ENCODE data around the gene F13A1.

F13A1 gene

GRCh38 chr6:6217855-6218758 is 102.4 kb downstream of the F13A1 start:
- no peaks in the 10 kb centered on the region for H3K27me3 ChIP-seq (ENCODE audit: control insufficient read depth, insufficient read depth, low read length)
- H3K4me2 ChIP-seq (ENCODE audit: low read length), result peak overlapping the region; percentile 61
- peaks cover 11% of the 10 kb centered on the region for H3K4me1 ChIP-seq (ENCODE audit: control insufficient read depth, insufficient read depth, low read length)
- H3K9me3 ChIP-seq (replicated peaks; ENCODE audit: low read length), result no peaks in the 10 kb centered on the region
- no peaks in the 10 kb centered on the region for H3K36me3 ChIP-seq (ENCODE audit: insufficient read depth, low read length)
- peak overlapping the region; percentile 36 for H3K9ac ChIP-seq (ENCODE audit: low read depth, low read length)
- H3K4me3 ChIP-seq (ENCODE audit: low read length), result peak overlapping the region; percentile 19

GRCh38 chr6:6210994-6211393 is 109.5 kb downstream of the F13A1 start:
- no peak overlapping the region for H3K4me2 ChIP-seq (ENCODE audit: low read length)
- H3K27me3 ChIP-seq (ENCODE audit: control insufficient read depth, insufficient read depth, low read length), result no peaks in the 10 kb centered on the region
- no peak overlapping the region for H3K9ac ChIP-seq (ENCODE audit: low read depth, low read length)
- no peaks in the 10 kb centered on the region for H3K36me3 ChIP-seq (ENCODE audit: insufficient read depth, low read length)
- no peak overlapping the region for H3K4me3 ChIP-seq (ENCODE audit: low read length)
- no peaks in the 10 kb centered on the region for H3K9me3 ChIP-seq (replicated peaks; ENCODE audit: low read length)
- H3K4me1 ChIP-seq (ENCODE audit: control insufficient read depth, insufficient read depth, low read length), result no peaks in the 10 kb centered on the region

GRCh38 chr6:6202886-6203285 is 117.6 kb downstream of the F13A1 start:
- no peak overlapping the region for H3K4me2 ChIP-seq (ENCODE audit: low read length)
- no peaks in the 10 kb centered on the region for H3K27me3 ChIP-seq (ENCODE audit: control insufficient read depth, insufficient read depth, low read length)
- H3K4me1 ChIP-seq (ENCODE audit: control insufficient read depth, insufficient read depth, low read length), result no peaks in the 10 kb centered on the region
- peaks cover 5% of the 10 kb centered on the region for H3K9me3 ChIP-seq (replicated peaks; ENCODE audit: low read length)
- H3K36me3 ChIP-seq (ENCODE audit: insufficient read depth, low read length), result no peaks in the 10 kb centered on the region
- no peak overlapping the region for H3K9ac ChIP-seq (ENCODE audit: low read depth, low read length)
- no peak overlapping the region for H3K4me3 ChIP-seq (ENCODE audit: low read length)

GRCh38 chr6:6201200-6201599 is 119.3 kb downstream of the F13A1 start:
- H3K4me3 ChIP-seq (ENCODE audit: low read length), result no peak overlapping the region
- no peak overlapping the region for H3K4me2 ChIP-seq (ENCODE audit: low read length)
- no peaks in the 10 kb centered on the region for H3K27me3 ChIP-seq (ENCODE audit: control insufficient read depth, insufficient read depth, low read length)

GRCh38 chr6:6199678-6200077 is 120.8 kb downstream of the F13A1 start:
- H3K4me1 ChIP-seq (ENCODE audit: control insufficient read depth, insufficient read depth, low read length), result no peaks in the 10 kb centered on the region
- H3K9me3 ChIP-seq (replicated peaks; ENCODE audit: low read length), result peaks cover 3% of the 10 kb centered on the region
- no peaks in the 10 kb centered on the region for H3K27me3 ChIP-seq (ENCODE audit: control insufficient read depth, insufficient read depth, low read length)
- H3K9ac ChIP-seq (ENCODE audit: low read depth, low read length), result no peak overlapping the region
- no peaks in the 10 kb centered on the region for H3K36me3 ChIP-seq (ENCODE audit: insufficient read depth, low read length)
- H3K4me2 ChIP-seq (ENCODE audit: low read length), result no peak overlapping the region
- H3K4me3 ChIP-seq (ENCODE audit: low read length), result no peak overlapping the region

More at GRCh38 chr6:6201200-6201599, 119.3 kb downstream of the F13A1 start:
- no peaks in the 10 kb centered on the region for H3K4me1 ChIP-seq (ENCODE audit: control insufficient read depth, insufficient read depth, low read length)
- H3K9me3 ChIP-seq (replicated peaks; ENCODE audit: low read length), result peaks cover 5% of the 10 kb centered on the region
- no peak overlapping the region for H3K9ac ChIP-seq (ENCODE audit: low read depth, low read length)
- no peaks in the 10 kb centered on the region for H3K36me3 ChIP-seq (ENCODE audit: insufficient read depth, low read length)

GRCh38 chr6:6196762-6197161 is 123.7 kb downstream of the F13A1 start:
- H3K4me2 ChIP-seq (ENCODE audit: low read length), result no peak overlapping the region
- no peak overlapping the region for H3K4me3 ChIP-seq (ENCODE audit: low read length)
- H3K27me3 ChIP-seq (ENCODE audit: control insufficient read depth, insufficient read depth, low read length), result no peaks in the 10 kb centered on the region
- H3K36me3 ChIP-seq (ENCODE audit: insufficient read depth, low read length), result no peaks in the 10 kb centered on the region
- no peaks in the 10 kb centered on the region for H3K4me1 ChIP-seq (ENCODE audit: control insufficient read depth, insufficient read depth, low read length)
- no peak overlapping the region for H3K9ac ChIP-seq (ENCODE audit: low read depth, low read length)
- H3K9me3 ChIP-seq (replicated peaks; ENCODE audit: low read length), result peaks cover 3% of the 10 kb centered on the region

GRCh38 chr6:6195080-6195479 is 125.4 kb downstream of the F13A1 start:
- Histone ChIP-seq H3K4me3 (ENCODE audit: low read length) (no peak overlapping the region), H3K4me1 (ENCODE audit: control insufficient read depth, insufficient read depth, low read length) (no peaks in the 10 kb centered on the region), H3K4me2 (ENCODE audit: low read length) (no peak overlapping the region), H3K36me3 (ENCODE audit: insufficient read depth, low read length) (no peaks in the 10 kb centered on the region), H3K9me3 (replicated peaks; ENCODE audit: low read length) (peaks cover 3% of the 10 kb centered on the region), H3K9ac (ENCODE audit: low read depth, low read length) (no peak overlapping the region), H3K27me3 (ENCODE audit: control insufficient read depth, insufficient read depth, low read length) (no peaks in the 10 kb centered on the region)

GRCh38 chr6:6193221-6193745 is 127.2 kb downstream of the F13A1 start:
- no peak overlapping the region for H3K4me3 ChIP-seq (ENCODE audit: low read length)
- H3K9me3 ChIP-seq (replicated peaks; ENCODE audit: low read length), result no peaks in the 10 kb centered on the region
- H3K27me3 ChIP-seq (ENCODE audit: control insufficient read depth, insufficient read depth, low read length), result no peaks in the 10 kb centered on the region
- H3K9ac ChIP-seq (ENCODE audit: low read depth, low read length), result no peak overlapping the region
- H3K36me3 ChIP-seq (ENCODE audit: insufficient read depth, low read length), result no peaks in the 10 kb centered on the region
- no peak overlapping the region for H3K4me2 ChIP-seq (ENCODE audit: low read length)
- no peaks in the 10 kb centered on the region for H3K4me1 ChIP-seq (ENCODE audit: control insufficient read depth, insufficient read depth, low read length)

- H3K9me3 ChIP-seq (replicated peaks; ENCODE audit: low read length), result no peaks in the 10 kb centered on the region
- no peak overlapping the region for H3K4me3 ChIP-seq (ENCODE audit: low read length)
- no peak overlapping the region for H3K9ac ChIP-seq (ENCODE audit: low read depth, low read length)
- no peaks in the 10 kb centered on the region for H3K36me3 ChIP-seq (ENCODE audit: insufficient read depth, low read length)
- H3K4me2 ChIP-seq (ENCODE audit: low read length), result no peak overlapping the region
- H3K4me1 ChIP-seq (ENCODE audit: control insufficient read depth, insufficient read depth, low read length), result no peaks in the 10 kb centered on the region
- no peaks in the 10 kb centered on the region for H3K27me3 ChIP-seq (ENCODE audit: control insufficient read depth, insufficient read depth, low read length)
Measured at GRCh38 chr6:6191909-6192308, 128.6 kb downstream of the F13A1 start.

- H3K9me3 ChIP-seq (replicated peaks; ENCODE audit: low read length), result no peaks in the 10 kb centered on the region
- H3K9ac ChIP-seq (ENCODE audit: low read depth, low read length), result no peak overlapping the region
- no peaks in the 10 kb centered on the region for H3K4me1 ChIP-seq (ENCODE audit: control insufficient read depth, insufficient read depth, low read length)
- no peak overlapping the region for H3K4me2 ChIP-seq (ENCODE audit: low read length)
- H3K4me3 ChIP-seq (ENCODE audit: low read length), result no peak overlapping the region
- no peaks in the 10 kb centered on the region for H3K36me3 ChIP-seq (ENCODE audit: insufficient read depth, low read length)
- H3K27me3 ChIP-seq (ENCODE audit: control insufficient read depth, insufficient read depth, low read length), result no peaks in the 10 kb centered on the region
Measured at GRCh38 chr6:6191476-6191875, 129.0 kb downstream of the F13A1 start.

- Histone ChIP-seq H3K4me3 (ENCODE audit: low read length) (no peak overlapping the region), H3K4me2 (ENCODE audit: low read length) (no peak overlapping the region), H3K36me3 (ENCODE audit: insufficient read depth, low read length) (no peaks in the 10 kb centered on the region), H3K27me3 (ENCODE audit: control insufficient read depth, insufficient read depth, low read length) (no peaks in the 10 kb centered on the region), H3K9ac (ENCODE audit: low read depth, low read length) (no peak overlapping the region), H3K9me3 (replicated peaks; ENCODE audit: low read length) (no peaks in the 10 kb centered on the region), H3K4me1 (ENCODE audit: control insufficient read depth, insufficient read depth, low read length) (no peaks in the 10 kb centered on the region)
Measured at GRCh38 chr6:6180684-6181083, 139.8 kb downstream of the F13A1 start.

All from skeletal muscle satellite cell (primary cell).